H1 (cell line): Measurements from ENCODE around the gene MID1. TPM values are rescaled to one million over a fixed set of nuclear protein-coding genes. Genes with fewer than 3 reads are reported as not detected.

Experiments used
- CHD7 ChIP-seq: fragments of 300-600 bp; sonication (generic); IDR thresholded peaks from 2 replicates; pipeline ENCODE4 v1.7.1; 2012; ENCODE audit warnings: low read length, moderate library complexity, mild to moderate bottlenecking, inconsistent platforms; ENCODE audit not compliant: insufficient replicate concordance
- RAD21 ChIP-seq, 2 experiments: IDR thresholded peaks in 1 of 2; conservative IDR thresholded peaks in 1 of 2; 2 replicates each; pipeline ENCODE4 v1.6.1; 2011; ENCODE audit warnings: low read depth in 2 of 2, low read length in 2 of 2, improper control_type of control experiment in 1 of 2, inconsistent platforms in 1 of 2, mild to moderate bottlenecking in 1 of 2, moderate library complexity in 1 of 2
- TBP ChIP-seq: IDR thresholded peaks from 2 replicates; pipeline ENCODE4 v1.6.1; 2011; ENCODE audit warnings: low read depth, low read length, improper control_type of control experiment
- polyA plus RNA-seq, 7 experiments: library from polyadenylated mRNA; depleted of rRNA in 3 of 7; stranded (reverse) in 5 of 7; unstranded in 2 of 7; fragments of >200 nt in 5 of 7; fragments of 200-250 nt in 2 of 7; gene quantifications; 1 replicate in 5 of 7; 2 replicates in 1 of 7; 4 replicates in 1 of 7; pipeline versions ENCODE4 v1.2.1 to v1.2.3, GENCODE V29; 2011 to 2013; ENCODE audit warnings: missing spikeins in 2 of 7, mixed read lengths in 2 of 7
- total RNA-seq: library from RNA; stranded (reverse); fragmentation: NEBNext Ultra II Directional; extraction: Animal tissue kit (Norgen Biotek cat#: 25700); gene quantifications from 2 replicates; pipeline ENCODE4 v1.2.1, GENCODE V29; 2021

MID1 gene
- total and polyA plus RNA-seq, 2 of the 8 experiments (the other 6 are each of a cell fraction or from before 2014, with no cell fraction given): 12.9 to 54.3 TPM

- TF ChIP-seq CHD7 (no peak), RAD21 (IDR thresholded peaks at IDR 0.05 in 1 of 2, conservative IDR thresholded peaks at IDR 0.05 in 1 of 2; ENCODE audit: low read depth in 2 of 2, low read length in 2 of 2) (peak; percentile 64 to 71), TBP (no peak)
Measured at GRCh38 chrX:10597871-10598270, 22.5 kb downstream of the MID1 start (continued).
